ENCODE results near the gene HCST. TPM values are rescaled to one million over a fixed set of nuclear protein-coding genes. Genes with fewer than 3 reads are reported as not detected.

Gene HCST
- total RNA-seq, 2 donors from 2014 or later, result 4.9 TPM; not detected in 1

- WGBS, result 93% methylated on average over 51 of the region's 51 CpGs
- Histone ChIP-seq H3K36me3 (peaks cover 0 to 3% of the 10 kb centered on the region in 2 donors), H3K27me3 (replicated peaks; ENCODE audit: insufficient read depth) (no peaks in the 10 kb centered on the region), H3K4me1 (replicated peaks) (peaks cover 7% of the 10 kb centered on the region), H3K4me3 (no peak overlapping the region), H3K9me3 (no peaks in the 10 kb centered on the region), H3K27ac (no peak overlapping the region)
- DNase-seq (ENCODE audit: low spot score), result no peak
- TF ChIP-seq CTCF (IDR thresholded peaks at IDR 0.05), result no peak
- TF ChIP-seq POLR2A (IDR thresholded peaks at IDR 0.05), result no peak
- no peak for TF ChIP-seq POLR2AphosphoS5 (IDR thresholded peaks at IDR 0.05)
- intact Hi-C loops (cut with DNase I), result no loop called here
These were observed 37.9 kb downstream of the HCST start for GRCh38 chr19:35940078-35940775.

DNA sequence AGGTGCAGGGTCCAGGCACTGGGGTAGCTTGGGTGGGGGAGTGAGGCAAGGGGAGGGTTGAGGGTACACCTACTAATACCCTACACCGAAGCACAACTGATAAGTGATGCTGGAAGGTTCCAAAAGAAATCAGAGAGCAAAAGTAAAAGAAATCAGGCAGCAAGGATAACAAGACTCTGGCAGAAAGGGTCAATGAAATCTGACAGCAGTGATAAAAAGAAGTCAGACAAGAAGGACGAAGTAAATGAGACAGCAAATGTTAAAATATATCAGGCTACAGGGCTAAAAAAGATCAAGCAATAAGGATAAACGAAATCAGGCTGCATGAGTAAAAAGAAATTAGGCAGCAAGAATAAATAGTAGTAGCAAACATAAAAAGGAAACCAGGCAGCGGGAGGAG, 38.5 kb downstream of the HCST start:
- Histone ChIP-seq H3K4me1 (replicated peaks) (peaks cover 7% of the 10 kb centered on the region), H3K27ac (no peak overlapping the region), H3K27me3 (replicated peaks; ENCODE audit: insufficient read depth) (no peaks in the 10 kb centered on the region), H3K9me3 (no peaks in the 10 kb centered on the region), H3K36me3 (peaks cover 0 to 3% of the 10 kb centered on the region in 2 donors), H3K4me3 (no peak overlapping the region)
- WGBS, result 51% methylated on average over 4 of the region's 4 CpGs
- DNase-seq (ENCODE audit: low spot score), result no peak
- no peak for TF ChIP-seq POLR2AphosphoS5 (IDR thresholded peaks at IDR 0.05)
- intact Hi-C loops (cut with DNase I), result no loop called here

- TF ChIP-seq CTCF (IDR thresholded peaks at IDR 0.05) (no peak), POLR2A (IDR thresholded peaks at IDR 0.05) (no peak), POLR2AphosphoS5 (IDR thresholded peaks at IDR 0.05) (no peak)
- Histone ChIP-seq H3K36me3 (peaks cover 0 to 3% of the 10 kb centered on the region in 2 donors), H3K4me3 (no peak overlapping the region), H3K9me3 (no peaks in the 10 kb centered on the region), H3K27ac (no peak overlapping the region), H3K27me3 (replicated peaks; ENCODE audit: insufficient read depth) (no peaks in the 10 kb centered on the region), H3K4me1 (replicated peaks) (peaks cover 3% of the 10 kb centered on the region)
- intact Hi-C loops (cut with DNase I), result no loop called here
- no peak for DNase-seq (ENCODE audit: low spot score)
- WGBS, result 93% methylated on average over 3 of the region's 3 CpGs
These were observed 39.9 kb downstream of the HCST start for GRCh38 chr19:35942235-35942634.

- peaks cover 0 to 3% of the 10 kb centered on the region in 2 donors for H3K36me3 ChIP-seq
- no peaks in the 10 kb centered on the region for H3K27me3 ChIP-seq (replicated peaks; ENCODE audit: insufficient read depth)
- no peak for TF ChIP-seq CTCF (IDR thresholded peaks at IDR 0.05)
- TF ChIP-seq POLR2A (IDR thresholded peaks at IDR 0.05), result no peak
- no peak for TF ChIP-seq POLR2AphosphoS5 (IDR thresholded peaks at IDR 0.05)
- no peaks in the 10 kb centered on the region for H3K4me1 ChIP-seq (replicated peaks)
- 84% methylated on average over 9 of the region's 9 CpGs for WGBS
- intact Hi-C loops (cut with DNase I), result no loop called here
- no peak overlapping the region for H3K4me3 ChIP-seq
- no peaks in the 10 kb centered on the region for H3K9me3 ChIP-seq
- DNase-seq (ENCODE audit: low spot score), result no peak
- no peak overlapping the region for H3K27ac ChIP-seq
These were observed 41.3 kb downstream of the HCST start for GRCh38 chr19:35943321-35944301.

GRCh38 chr19:35944556-35944955, 42.2 kb downstream of the HCST start:
- TF ChIP-seq POLR2A (IDR thresholded peaks at IDR 0.05) (no peak), CTCF (IDR thresholded peaks at IDR 0.05) (no peak), POLR2AphosphoS5 (IDR thresholded peaks at IDR 0.05) (no peak)
- no peak overlapping the region for H3K27ac ChIP-seq
- peaks cover 0 to 3% of the 10 kb centered on the region in 2 donors for H3K36me3 ChIP-seq
- DNase-seq (ENCODE audit: low spot score), result no peak
- 76% methylated on average over 51 of the region's 52 CpGs for WGBS
- no peaks in the 10 kb centered on the region for H3K9me3 ChIP-seq
- no peaks in the 10 kb centered on the region for H3K4me1 ChIP-seq (replicated peaks)
- intact Hi-C loops (cut with DNase I), result no loop called here
- no peaks in the 10 kb centered on the region for H3K27me3 ChIP-seq (replicated peaks; ENCODE audit: insufficient read depth)
- H3K4me3 ChIP-seq, result no peak overlapping the region
